HG03196 (cell line): ENCODE results near the gene SYMPK.

ENCODE experiments used
- ATAC-seq: cut with Tn5 transposase; IDR thresholded peaks from one replicate; pipeline ENCODE4 v1.9.1; 2021; ENCODE audit not compliant: unreplicated experiment

Gene SYMPK

DNA sequence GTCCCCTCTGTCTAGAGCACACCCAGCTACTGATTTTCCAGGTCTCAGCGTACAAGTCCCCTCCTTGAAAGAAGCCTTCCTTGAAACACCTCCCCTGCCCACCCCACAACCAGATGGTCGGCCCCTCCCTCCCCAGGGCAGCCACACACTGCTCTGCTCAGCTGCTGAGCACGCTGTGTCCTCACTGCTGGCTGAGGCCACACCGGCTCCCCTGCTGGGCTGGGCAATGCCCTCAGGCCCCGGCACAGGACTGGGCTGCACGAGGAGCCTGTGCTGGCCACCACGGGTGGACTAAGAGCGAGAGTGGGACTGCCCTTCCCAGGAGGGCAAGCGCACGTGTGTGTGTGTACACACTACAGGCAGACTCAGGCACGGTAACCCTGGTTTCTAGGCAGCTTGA, 36.0 kb downstream of the SYMPK start:
- no peak for ATAC-seq

GRCh38 chr19:45825917-45826893, 36.7 kb downstream of the SYMPK start:
- ATAC-seq, result no peak

GRCh38 chr19:45825263-45825605, 37.7 kb downstream of the SYMPK start:
- no peak for ATAC-seq

DNA sequence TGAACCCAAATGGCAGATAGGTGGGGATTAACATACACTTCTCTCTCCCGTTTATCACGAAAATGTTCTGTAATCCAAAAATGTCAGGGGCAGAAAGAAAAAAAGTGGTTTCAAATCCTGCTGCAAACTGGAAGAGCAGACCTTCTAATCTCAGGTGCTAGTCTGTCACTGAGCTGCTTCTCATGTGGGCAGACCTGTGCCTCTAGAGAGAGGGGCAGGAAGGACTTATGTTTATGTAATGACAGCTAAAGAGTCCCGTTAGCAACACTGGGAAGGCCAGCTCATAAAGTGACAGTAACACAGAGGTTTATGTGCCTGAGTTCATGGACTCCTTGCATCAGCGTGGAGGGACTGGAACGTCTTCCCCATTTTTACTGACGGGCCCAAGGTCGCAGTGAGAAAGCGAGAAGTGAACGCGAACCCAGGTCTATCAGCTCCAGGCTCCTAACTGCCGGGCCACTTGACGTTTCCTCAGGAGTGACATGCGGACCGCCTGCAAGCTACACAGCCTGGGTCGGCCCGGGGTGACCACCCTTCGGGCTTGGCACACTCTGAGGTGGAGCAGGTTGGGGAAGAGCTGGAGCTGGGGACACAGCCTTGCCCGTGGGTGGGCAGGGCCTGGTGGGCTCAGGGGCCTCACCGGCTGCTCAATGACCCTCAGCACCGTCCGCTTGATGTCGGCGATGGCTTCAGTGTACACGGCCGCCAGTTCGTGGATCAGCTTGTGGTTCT, 38.2 kb downstream of the SYMPK start:
- ATAC-seq, result no peak

DNA sequence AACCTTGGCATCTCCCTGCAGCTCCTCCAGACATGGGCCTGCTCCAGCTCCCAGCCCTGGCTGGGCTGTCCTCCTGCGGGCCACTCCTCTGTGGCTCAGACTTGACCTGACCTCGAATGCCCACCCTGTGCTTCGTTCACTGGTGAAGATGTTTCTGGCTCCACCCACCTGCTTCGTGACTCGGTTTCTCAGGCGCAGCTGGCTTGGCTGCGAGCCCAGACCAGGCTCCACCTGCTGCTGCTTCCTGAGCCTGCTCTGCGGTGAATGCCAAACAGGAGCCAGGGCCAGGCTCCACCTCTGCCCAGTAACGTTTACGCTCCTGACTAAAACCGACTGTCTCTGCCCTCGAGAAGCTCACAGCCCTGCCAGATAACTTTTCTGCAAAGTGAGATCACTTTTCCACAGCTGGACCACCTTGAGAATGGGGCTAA, 38.9 kb downstream of the SYMPK start:
- no peak for ATAC-seq

GRCh38 chr19:45823182-45823581, 39.8 kb downstream of the SYMPK start:
- ATAC-seq, result no peak

- no peak for ATAC-seq
These were observed 40.2 kb downstream of the SYMPK start for GRCh38 chr19:45822716-45823115.

DNA sequence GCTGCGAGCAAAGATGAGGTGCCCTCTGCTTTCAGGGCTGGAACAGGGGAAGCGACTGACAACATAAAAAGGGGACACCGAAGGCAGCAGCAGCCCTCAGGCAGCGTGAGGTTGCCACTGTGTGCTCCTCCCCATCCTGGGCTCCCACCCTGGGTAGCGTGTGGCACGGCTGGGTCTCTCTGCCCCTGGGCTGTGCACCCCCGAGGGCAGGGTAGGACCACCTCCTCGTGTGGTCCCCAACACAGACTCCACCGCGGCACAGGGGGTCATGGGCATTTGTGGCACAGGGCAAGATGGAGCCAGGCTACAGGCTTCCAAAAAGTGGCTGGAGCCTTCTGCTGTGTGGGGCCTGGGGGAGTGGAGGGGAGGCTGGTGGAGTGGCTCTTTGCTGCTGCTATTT, 41.4 kb downstream of the SYMPK start:
- ATAC-seq, result no peak

DNA sequence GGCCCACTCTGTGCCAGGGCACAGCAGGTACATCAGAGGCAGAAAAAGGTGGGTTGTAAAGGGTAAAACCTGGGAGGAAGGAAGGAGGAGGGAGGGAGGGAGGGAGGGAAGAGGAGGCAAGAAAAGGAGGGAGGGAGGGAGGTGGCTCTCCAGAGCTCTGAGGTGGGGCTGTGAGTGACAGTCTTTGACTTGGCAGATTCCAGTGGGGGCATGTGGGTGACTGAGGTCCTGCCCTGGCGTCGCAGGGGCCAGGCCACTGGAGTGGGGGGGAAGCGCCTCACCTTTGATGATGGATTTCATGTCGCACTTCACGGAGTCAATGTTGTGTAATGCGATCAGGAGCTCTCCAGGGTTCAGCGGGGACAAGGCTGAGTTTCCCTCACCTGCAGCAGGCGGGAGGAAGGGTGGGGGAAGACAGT, 41.8 kb downstream of the SYMPK start:
- ATAC-seq, result no peak

- no peak for ATAC-seq
These were observed 42.4 kb downstream of the SYMPK start for GRCh38 chr19:45820413-45821102.

DNA sequence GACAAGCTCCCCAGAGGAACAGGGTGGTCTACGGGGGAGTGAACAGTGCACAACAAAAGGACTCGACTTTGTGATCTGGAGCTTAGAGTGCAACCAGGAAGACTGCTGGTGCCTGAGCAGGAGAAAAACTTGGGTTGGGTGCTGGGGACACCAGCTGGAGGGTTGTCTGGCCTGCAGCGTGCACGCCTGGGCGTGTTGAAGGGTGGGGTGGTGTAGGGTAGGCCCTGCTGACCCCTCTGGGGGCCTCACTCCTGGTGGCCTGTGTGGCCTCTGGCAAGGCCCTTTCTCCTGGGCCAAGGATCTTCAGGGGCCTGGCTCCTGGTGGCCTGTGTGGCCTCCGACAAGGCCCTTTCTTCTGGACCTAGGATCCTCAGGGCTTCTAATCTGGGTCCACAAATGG, 43.2 kb downstream of the SYMPK start:
- ATAC-seq, result no peak

GRCh38 chr19:45817725-45818301, 45.1 kb downstream of the SYMPK start:
- ATAC-seq, result no peak

- ATAC-seq, result peak; percentile 66
These were observed 45.8 kb downstream of the SYMPK start for GRCh38 chr19:45817010-45817724.

DNA sequence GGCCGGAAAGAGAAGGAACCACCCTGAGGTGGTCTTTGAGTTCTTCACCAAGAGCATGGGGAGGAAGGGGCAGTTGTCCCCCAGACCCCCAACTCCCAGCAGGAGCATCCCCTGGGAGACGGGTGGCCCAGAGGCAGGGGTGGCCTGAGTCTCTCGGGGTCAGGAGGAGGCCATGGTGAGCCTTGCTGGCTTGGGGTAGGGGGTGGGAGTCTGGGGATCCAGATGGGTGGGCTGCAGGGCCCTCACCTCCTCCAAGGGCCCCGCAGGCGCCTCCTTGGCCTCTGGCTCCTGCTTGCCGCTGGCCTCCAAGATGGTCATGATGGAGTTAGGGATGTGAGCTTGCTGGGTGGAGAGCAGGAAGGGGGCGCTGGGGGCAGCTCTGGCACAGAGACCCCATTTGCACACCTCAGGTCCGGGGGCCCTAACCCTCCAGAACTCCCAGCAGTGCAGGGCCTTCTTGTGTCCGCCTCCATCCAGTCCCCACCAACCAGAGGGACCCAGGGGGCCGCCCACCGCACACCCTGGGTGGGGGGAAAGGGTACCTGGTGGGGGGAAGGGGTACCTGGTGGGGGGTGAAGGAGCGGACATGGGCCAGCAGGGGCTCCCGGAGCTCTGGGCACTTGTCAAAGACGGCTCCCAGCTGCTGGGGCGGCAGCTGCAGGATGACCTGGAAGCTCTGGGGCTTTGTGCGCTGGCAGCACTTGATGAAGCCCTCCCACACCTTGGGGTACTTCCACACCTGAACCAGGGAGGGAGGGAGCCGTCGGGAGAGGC, 46.5 kb downstream of the SYMPK start:
- ATAC-seq, result no peak

- no peak for ATAC-seq
These were observed 47.3 kb downstream of the SYMPK start for GRCh38 chr19:45815481-45816216.

DNA sequence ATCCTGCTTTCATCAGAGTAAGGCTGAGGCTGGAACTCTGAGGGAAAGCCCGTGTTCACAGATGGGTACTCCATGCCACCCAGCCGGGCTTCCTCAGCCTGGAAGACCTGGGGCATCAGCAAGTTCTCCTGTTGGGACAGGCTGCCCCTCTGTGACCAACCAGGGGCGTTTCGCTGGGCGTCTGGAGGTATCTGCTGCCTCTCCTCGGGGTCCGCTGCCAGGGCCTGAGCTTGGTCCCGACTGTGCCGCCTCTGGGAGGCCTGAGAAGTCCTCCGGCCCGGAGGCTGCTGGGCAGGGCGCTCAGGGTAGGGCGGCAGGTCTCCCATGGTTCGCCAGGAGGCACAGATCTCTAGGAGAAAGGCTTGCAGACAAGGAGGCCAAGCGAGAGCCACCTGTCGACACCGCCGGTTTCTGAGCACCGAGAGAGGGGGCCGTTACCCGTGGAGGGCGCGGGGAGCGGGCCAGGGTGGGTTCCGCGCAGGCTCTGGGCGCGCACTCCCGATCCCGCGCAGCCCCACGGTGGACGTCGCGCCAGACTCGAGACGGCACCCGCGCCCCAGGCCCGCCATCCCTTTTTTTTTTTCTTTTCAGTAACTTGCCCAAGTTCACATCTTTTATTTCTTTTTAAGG, 48.0 kb downstream of the SYMPK start, which contains the start of gene RSPH6A:
TSS of gene RSPH6A (minus strand) at position 458 of the 630 bp plus-strand sequence. CDS start at position 326, 132 bp downstream.
- ATAC-seq, result no peak

GRCh38 chr19:45814166-45814780, 48.7 kb downstream of the SYMPK start:
- no peak for ATAC-seq

DNA sequence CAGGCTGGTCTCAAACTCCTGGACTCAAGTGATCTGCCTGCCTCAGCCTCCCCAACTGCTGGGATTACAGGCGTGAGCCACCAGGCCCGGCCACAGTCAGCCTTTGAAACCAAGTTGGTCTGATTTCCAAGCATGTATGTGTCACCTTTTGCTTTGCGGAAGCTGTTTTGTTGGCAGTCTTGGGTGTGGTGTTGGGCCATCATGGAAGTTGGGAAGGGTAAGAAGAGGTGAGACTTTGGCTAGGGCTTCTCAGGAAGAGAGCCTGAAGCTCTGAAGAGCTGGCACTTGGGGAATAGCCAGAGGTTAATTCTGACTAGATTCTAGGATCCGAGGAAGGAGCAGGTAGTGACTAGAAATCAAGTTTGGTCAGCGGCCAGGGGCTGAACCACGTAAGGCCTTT, 50.6 kb downstream of the SYMPK start:
- ATAC-seq, result no peak
